GM12878 (cell line): ENCODE results near the gene DHCR24. TPM values are rescaled to one million over a fixed set of nuclear protein-coding genes. Genes with fewer than 3 reads are reported as not detected.

ENCODE experiments used
- CBFB ChIP-seq: IDR thresholded peaks from 2 replicates; pipeline ENCODE4 v1.6.1; 2016; ENCODE audit warnings: antibody characterized with exemption, low read depth
- HDAC6 ChIP-seq: fragments of 200-600 bp; sonication (generic); IDR thresholded peaks from one replicate; pipeline ENCODE4 v1.8.0; 2017; ENCODE audit warnings: antibody characterized with exemption; ENCODE audit not compliant: unreplicated experiment
- HDGF ChIP-seq: fragments of 450-650 bp; IDR thresholded peaks from 2 replicates; pipeline ENCODE4 v1.6.1; 2016; ENCODE audit warnings: antibody characterized with exemption
- IRF3 ChIP-seq: fragments of 450-650 bp; IDR thresholded peaks from 2 replicates; pipeline ENCODE4 v1.6.1; 2014; ENCODE audit warnings: mild to moderate bottlenecking
- NBN ChIP-seq: fragments of 450-650 bp; IDR thresholded peaks from 2 replicates; pipeline ENCODE4 v1.6.1; 2016
- NFIC ChIP-seq: IDR thresholded peaks from 2 replicates; pipeline ENCODE4 v1.6.1; 2012; ENCODE audit warnings: low read depth, mild to moderate bottlenecking, inconsistent platforms, low read length, moderate library complexity
- NFYA ChIP-seq: IDR thresholded peaks from 2 replicates; pipeline ENCODE4 v1.6.1; 2011; ENCODE audit warnings: low read depth, mild to moderate bottlenecking, low read length, improper control_type of control experiment, borderline replicate concordance
- PAX8 ChIP-seq: fragments of 450-650 bp; IDR thresholded peaks from 2 replicates; pipeline ENCODE4 v1.6.1; 2017; ENCODE audit warnings: mild to moderate bottlenecking, moderate library complexity
- POU2F2 ChIP-seq: IDR thresholded peaks from 3 replicates; pipeline ENCODE4 v1.6.1; 2011; ENCODE audit warnings: low read depth, mild to moderate bottlenecking, low read length, borderline replicate concordance
- SP1 ChIP-seq: IDR thresholded peaks from one replicate; pipeline ENCODE4 v1.6.1; 2011; ENCODE audit warnings: low read depth, low read length
- ZBTB4 ChIP-seq: fragments of 450-650 bp; formaldehyde crosslinking; IDR thresholded peaks from 2 replicates; pipeline ENCODE4 v1.4.0; 2022; ENCODE audit warnings: mild to moderate bottlenecking, moderate library complexity
- polyA plus RNA-seq, 11 experiments: library from polyadenylated mRNA; depleted of rRNA in 4 of 11; unstranded in 6 of 11; stranded (reverse) in 5 of 11; fragments of >200 nt; fragmentation: Nextera tagmentation in 4 of 11; fragmentation: Illumina TruSeq in 1 of 11; extraction: Ambion mirVana in 4 of 11; extraction: Trizol in 1 of 11; gene quantifications; 1 replicate in 1 of 11; 2 replicates in 10 of 11; pipeline versions ENCODE4 v1.2.1 to v1.2.3, GENCODE V29; 2011 to 2016; ENCODE audit warnings: inconsistent platforms in 2 of 11, missing spikeins in 2 of 11, low read depth in 1 of 11
- total RNA-seq, 4 experiments: library from RNA; depleted of rRNA in 3 of 4; stranded (reverse); fragments of >200 nt in 3 of 4; fragmentation: Illumina TruSeq in 1 of 4; extraction: Trizol in 1 of 4; gene quantifications; 2 replicates each; pipeline versions ENCODE4 v1.2.1 to v1.2.3, GENCODE V29; 2013 to 2021

DHCR24 gene
- total and polyA plus RNA-seq, 10 of the 15 experiments (the other 5 are each of a cell fraction or from before 2014, with no cell fraction given) = 23.3 to 169 (median 120) TPM

- no peak for TF ChIP-seq HDGF
- TF ChIP-seq NFIC = no peak
- TF ChIP-seq PAX8 = no peak
- no peak for TF ChIP-seq CBFB
- TF ChIP-seq IRF3 = no peak
- TF ChIP-seq HDAC6 = no peak
- no peak for TF ChIP-seq SP1
- TF ChIP-seq ZBTB4 (CRISPR knock-in tag) = no peak
- no peak for TF ChIP-seq NFYA
- TF ChIP-seq NBN = no peak
- TF ChIP-seq POU2F2 = no peak
Observed at GRCh38 chr1:54800041-54800898, 86.7 kb downstream of the DHCR24 start (continued).

Other genes with a start within 250 kb of the DHCR24 start
- 0.11 TPM in 1 of 2 replicates, not detected in the other for gene MROH7, start 245.4 kb downstream of the DHCR24 start, total RNA-seq (2014; rRNA removed)
- gene MROH7, start 245.4 kb downstream of the DHCR24 start, total RNA-seq (2014; rRNA removed; fragmentation: Illumina TruSeq; extraction: Trizol) = 0.09 TPM in 1 of 2 replicates, not detected in the other
- gene MROH7, start 245.4 kb downstream of the DHCR24 start, total RNA-seq (2021) = not detected in 2 replicates
- not detected in 2 replicates for gene MROH7, start 245.4 kb downstream of the DHCR24 start, polyA plus RNA-seq (2011; rRNA removed)
- 0.10 TPM in 1 of 2 replicates, not detected in the other for gene MROH7, start 245.4 kb downstream of the DHCR24 start, polyA plus RNA-seq (2014; fragmentation: Illumina TruSeq; extraction: Trizol)
- not detected for gene MROH7, start 245.4 kb downstream of the DHCR24 start, polyA plus RNA-seq (2014; fragmentation: Nextera tagmentation; extraction: Ambion mirVana)
- gene MROH7, start 245.4 kb downstream of the DHCR24 start, polyA plus RNA-seq (2014; rRNA removed) = 0.05 TPM in 1 of 2 replicates, not detected in the other
- not detected for gene MROH7, start 245.4 kb downstream of the DHCR24 start, polyA plus RNA-seq (2016; fragmentation: Nextera tagmentation; extraction: Ambion mirVana)
- 26.4 and 32.2 TPM in 2 replicates for gene TTC4, start 171.3 kb downstream of the DHCR24 start, total RNA-seq (2014; rRNA removed)
- 38.1 and 50.5 TPM in 2 replicates for gene TTC4, start 171.3 kb downstream of the DHCR24 start, total RNA-seq (2014; rRNA removed; fragmentation: Illumina TruSeq; extraction: Trizol)
- 25.6 and 26.8 TPM in 2 replicates for gene TTC4, start 171.3 kb downstream of the DHCR24 start, total RNA-seq (2021)
- gene TTC4, start 171.3 kb downstream of the DHCR24 start, polyA plus RNA-seq (2011; rRNA removed) = 29.0 and 33.0 TPM in 2 replicates
- gene TTC4, start 171.3 kb downstream of the DHCR24 start, polyA plus RNA-seq (2014; fragmentation: Illumina TruSeq; extraction: Trizol) = 41.4 and 87.0 TPM in 2 replicates
- 10 to 100 TPM; 28.8 to 50.1 TPM for gene TTC4, start 171.3 kb downstream of the DHCR24 start, polyA plus RNA-seq (2014; fragmentation: Nextera tagmentation; extraction: Ambion mirVana)
- gene TTC4, start 171.3 kb downstream of the DHCR24 start, polyA plus RNA-seq (2014; rRNA removed) = 22.0 and 23.4 TPM in 2 replicates
- gene TTC4, start 171.3 kb downstream of the DHCR24 start, polyA plus RNA-seq (2016; fragmentation: Nextera tagmentation; extraction: Ambion mirVana) = 10 to 100 TPM; 39.0 to 41.4 TPM
- 8.2 and 9.1 TPM in 2 replicates for gene PARS2, start 122.7 kb downstream of the DHCR24 start, total RNA-seq (2014; rRNA removed)
- 4.4 and 4.8 TPM in 2 replicates for gene PARS2, start 122.7 kb downstream of the DHCR24 start, total RNA-seq (2014; rRNA removed; fragmentation: Illumina TruSeq; extraction: Trizol)
- 7.1 and 7.6 TPM in 2 replicates for gene PARS2, start 122.7 kb downstream of the DHCR24 start, total RNA-seq (2021)
- 2.9 and 4.6 TPM in 2 replicates for gene PARS2, start 122.7 kb downstream of the DHCR24 start, polyA plus RNA-seq (2011; rRNA removed)
- gene PARS2, start 122.7 kb downstream of the DHCR24 start, polyA plus RNA-seq (2014; fragmentation: Illumina TruSeq; extraction: Trizol) = 5.1 and 6.6 TPM in 2 replicates
- 1 to 10 TPM; 3.7 to 4.3 TPM for gene PARS2, start 122.7 kb downstream of the DHCR24 start, polyA plus RNA-seq (2014; fragmentation: Nextera tagmentation; extraction: Ambion mirVana)
- 5.2 and 6.5 TPM in 2 replicates for gene PARS2, start 122.7 kb downstream of the DHCR24 start, polyA plus RNA-seq (2014; rRNA removed)
- gene PARS2, start 122.7 kb downstream of the DHCR24 start, polyA plus RNA-seq (2016; fragmentation: Nextera tagmentation; extraction: Ambion mirVana) = 10 to 100 TPM; 10.2 to 12.2 TPM
- gene TTC22, start 85.9 kb downstream of the DHCR24 start, total RNA-seq (2014; rRNA removed) = 3.7 and 4.0 TPM in 2 replicates
- 1.9 and 2.2 TPM in 2 replicates for gene TTC22, start 85.9 kb downstream of the DHCR24 start, total RNA-seq (2014; rRNA removed; fragmentation: Illumina TruSeq; extraction: Trizol)
- 4.2 and 5.1 TPM in 2 replicates for gene TTC22, start 85.9 kb downstream of the DHCR24 start, total RNA-seq (2021)
- gene TTC22, start 85.9 kb downstream of the DHCR24 start, polyA plus RNA-seq (2011; rRNA removed) = 0.35 and 0.72 TPM in 2 replicates
- gene TTC22, start 85.9 kb downstream of the DHCR24 start, polyA plus RNA-seq (2014; fragmentation: Illumina TruSeq; extraction: Trizol) = 3.0 TPM in 2 replicates
- under 1 TPM; 0.64 to 0.89 TPM for gene TTC22, start 85.9 kb downstream of the DHCR24 start, polyA plus RNA-seq (2014; fragmentation: Nextera tagmentation; extraction: Ambion mirVana)
- gene TTC22, start 85.9 kb downstream of the DHCR24 start, polyA plus RNA-seq (2014; rRNA removed) = 3.4 and 3.6 TPM in 2 replicates
- 1 to 10 TPM; 1.1 to 1.9 TPM for gene TTC22, start 85.9 kb downstream of the DHCR24 start, polyA plus RNA-seq (2016; fragmentation: Nextera tagmentation; extraction: Ambion mirVana)
- gene TMEM61, start 93.4 kb upstream of the DHCR24 start, total RNA-seq (2014; rRNA removed) = not detected in 2 replicates
- not detected in 2 replicates for gene TMEM61, start 93.4 kb upstream of the DHCR24 start, total RNA-seq (2014; rRNA removed; fragmentation: Illumina TruSeq; extraction: Trizol)
- not detected in 2 replicates for gene TMEM61, start 93.4 kb upstream of the DHCR24 start, total RNA-seq (2021)
- not detected in 2 replicates for gene TMEM61, start 93.4 kb upstream of the DHCR24 start, polyA plus RNA-seq (2011; rRNA removed)
- not detected in 2 replicates for gene TMEM61, start 93.4 kb upstream of the DHCR24 start, polyA plus RNA-seq (2014; fragmentation: Illumina TruSeq; extraction: Trizol)
- gene TMEM61, start 93.4 kb upstream of the DHCR24 start, polyA plus RNA-seq (2014; fragmentation: Nextera tagmentation; extraction: Ambion mirVana) = not detected
- gene TMEM61, start 93.4 kb upstream of the DHCR24 start, polyA plus RNA-seq (2014; rRNA removed) = not detected in 2 replicates
- not detected for gene TMEM61, start 93.4 kb upstream of the DHCR24 start, polyA plus RNA-seq (2016; fragmentation: Nextera tagmentation; extraction: Ambion mirVana)
- gene BSND, start 111.7 kb upstream of the DHCR24 start, total RNA-seq (2014; rRNA removed) = not detected in 2 replicates
- gene BSND, start 111.7 kb upstream of the DHCR24 start, total RNA-seq (2014; rRNA removed; fragmentation: Illumina TruSeq; extraction: Trizol) = not detected in 2 replicates
- 0.03 TPM in 1 of 2 replicates, not detected in the other for gene BSND, start 111.7 kb upstream of the DHCR24 start, total RNA-seq (2021)
- gene BSND, start 111.7 kb upstream of the DHCR24 start, polyA plus RNA-seq (2011; rRNA removed) = not detected in 2 replicates
- not detected in 2 replicates for gene BSND, start 111.7 kb upstream of the DHCR24 start, polyA plus RNA-seq (2014; fragmentation: Illumina TruSeq; extraction: Trizol)
- gene BSND, start 111.7 kb upstream of the DHCR24 start, polyA plus RNA-seq (2014; fragmentation: Nextera tagmentation; extraction: Ambion mirVana) = not detected
- gene BSND, start 111.7 kb upstream of the DHCR24 start, polyA plus RNA-seq (2014; rRNA removed) = 0.01 TPM in 1 of 2 replicates, not detected in the other
- gene BSND, start 111.7 kb upstream of the DHCR24 start, polyA plus RNA-seq (2016; fragmentation: Nextera tagmentation; extraction: Ambion mirVana) = not detected
- not detected in 2 replicates for gene PCSK9, start 152.4 kb upstream of the DHCR24 start, total RNA-seq (2014; rRNA removed)
- not detected in 2 replicates for gene PCSK9, start 152.4 kb upstream of the DHCR24 start, total RNA-seq (2014; rRNA removed; fragmentation: Illumina TruSeq; extraction: Trizol)
- 0.15 and 0.21 TPM in 2 replicates for gene PCSK9, start 152.4 kb upstream of the DHCR24 start, total RNA-seq (2021)
- not detected in 2 replicates for gene PCSK9, start 152.4 kb upstream of the DHCR24 start, polyA plus RNA-seq (2011; rRNA removed)
- gene PCSK9, start 152.4 kb upstream of the DHCR24 start, polyA plus RNA-seq (2014; fragmentation: Illumina TruSeq; extraction: Trizol) = not detected in 2 replicates
- not detected for gene PCSK9, start 152.4 kb upstream of the DHCR24 start, polyA plus RNA-seq (2014; fragmentation: Nextera tagmentation; extraction: Ambion mirVana)
- gene PCSK9, start 152.4 kb upstream of the DHCR24 start, polyA plus RNA-seq (2014; rRNA removed) = not detected in 2 replicates
- gene PCSK9, start 152.4 kb upstream of the DHCR24 start, polyA plus RNA-seq (2016; fragmentation: Nextera tagmentation; extraction: Ambion mirVana) = under 1 TPM in 1 of 2 experiments, not detected in 1; 0.03 TPM